ENCODE measurements around the gene WDR86. TPM values are rescaled to one million over a fixed set of nuclear protein-coding genes. Genes with fewer than 3 reads are reported as not detected.
A peak's percentile ranks its signal among the peaks of the same experiment; 100 is the strongest.

The WDR86 gene
- total RNA-seq, 4 donors from 2014 or later = 1.4 to 2.4 (median 2.0) TPM; not detected in 1

GRCh38 chr7:151342102-151342646 is 67.7 kb downstream of the WDR86 start:
- WGBS, 2 donors = 1 to 2% methylated on average over 11 of the region's 11 CpGs
- DNase-seq (ENCODE audit: low spot score in 2 of 2) = no peak
- TF ChIP-seq CTCF (IDR thresholded peaks at IDR 0.05) (no peak), POLR2A (IDR thresholded peaks at IDR 0.05) (no peak)

GRCh38 chr7:151341357-151342101 is 68.3 kb downstream of the WDR86 start, which contains the start of gene NUB1:
NUB1 (plus strand) TSS chr7:151341812; CDS start chr7:151345350, 3,538 bp downstream.
- peak; percentile 86 to 98 for DNase-seq (ENCODE audit: low spot score in 2 of 2)
- TF ChIP-seq CTCF (IDR thresholded peaks at IDR 0.05) = no peak
- TF ChIP-seq POLR2A (IDR thresholded peaks at IDR 0.05) = peak in 1 of 2 donors; percentile 44
- peak within 1 kb of the TSS; percentile 94 for H3K4me3 ChIP-seq (ENCODE audit: low read depth, poor library complexity, severe bottlenecking)
- intact Hi-C loops (cut with DNase I; ENCODE audit: low total_unique reads) = no loop called here
- WGBS, 2 donors = 3 to 6% methylated on average over 44 to 63 of the region's 72 CpGs

More at GRCh38 chr7:151342102-151342646, 67.7 kb downstream of the WDR86 start:
- peak overlapping the region; percentile 94 for H3K4me3 ChIP-seq (ENCODE audit: low read depth, poor library complexity, severe bottlenecking)
- intact Hi-C loops (cut with DNase I; ENCODE audit: low total_unique reads) = no loop called here

GRCh38 chr7:151340794-151341356 is 69.0 kb downstream of the WDR86 start:
- peak in 1 of 2 donors; percentile 86 for DNase-seq (ENCODE audit: low spot score in 2 of 2)
- TF ChIP-seq CTCF (IDR thresholded peaks at IDR 0.05) (no peak), POLR2A (IDR thresholded peaks at IDR 0.05) (no peak)
- intact Hi-C loops (cut with DNase I; ENCODE audit: low total_unique reads) = no loop called here
- H3K4me3 ChIP-seq (ENCODE audit: low read depth, poor library complexity, severe bottlenecking) = no peak overlapping the region
- 43 to 60% methylated on average over 12 of the region's 12 CpGs for WGBS, 2 donors

- intact Hi-C loops (cut with DNase I; ENCODE audit: low total_unique reads) = no loop called here
- 74 to 75% methylated on average over 7 of the region's 7 CpGs for WGBS, 2 donors
- no peak for TF ChIP-seq CTCF (IDR thresholded peaks at IDR 0.05)
- no peak for TF ChIP-seq POLR2A (IDR thresholded peaks at IDR 0.05)
- DNase-seq (ENCODE audit: low spot score in 2 of 2) = no peak
- no peak overlapping the region for H3K4me3 ChIP-seq (ENCODE audit: low read depth, poor library complexity, severe bottlenecking)
Observed at GRCh38 chr7:151339651-151340382, 70.0 kb downstream of the WDR86 start.

- 96 to 98% methylated on average over 3 of the region's 3 CpGs for WGBS, 2 donors
- no peak overlapping the region for H3K4me3 ChIP-seq (ENCODE audit: low read depth, poor library complexity, severe bottlenecking)
- DNase-seq (ENCODE audit: low spot score in 2 of 2) = no peak
- no peak for TF ChIP-seq CTCF (IDR thresholded peaks at IDR 0.05)
- TF ChIP-seq POLR2A (IDR thresholded peaks at IDR 0.05) = no peak
- intact Hi-C loops (cut with DNase I; ENCODE audit: low total_unique reads) = no loop called here
Observed at GRCh38 chr7:151338809-151339208, 71.0 kb downstream of the WDR86 start.
